ENCODE measurements around the gene SPARCL1.

DNA sequence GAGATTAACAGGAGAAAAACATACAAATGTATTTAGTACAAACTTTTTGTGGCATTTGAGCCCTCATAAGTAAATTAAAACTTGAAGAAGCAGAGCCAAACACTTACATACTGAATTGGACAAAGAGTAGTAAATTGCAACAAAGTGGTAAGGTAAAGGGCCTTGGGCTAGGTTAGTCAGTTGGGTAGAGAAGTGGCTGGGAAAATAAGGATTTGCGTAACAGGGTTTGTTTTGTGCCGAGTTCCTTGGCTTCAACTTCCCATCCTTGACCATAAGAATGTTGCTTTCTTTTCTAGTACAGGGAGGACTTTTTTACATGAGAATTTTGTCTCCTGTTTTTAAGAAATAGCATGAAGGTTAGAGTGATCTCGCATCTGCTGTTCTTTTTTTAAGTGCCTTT is 45.8 kb upstream of the SPARCL1 start:
- TF ChIP-seq, protein P1, sequence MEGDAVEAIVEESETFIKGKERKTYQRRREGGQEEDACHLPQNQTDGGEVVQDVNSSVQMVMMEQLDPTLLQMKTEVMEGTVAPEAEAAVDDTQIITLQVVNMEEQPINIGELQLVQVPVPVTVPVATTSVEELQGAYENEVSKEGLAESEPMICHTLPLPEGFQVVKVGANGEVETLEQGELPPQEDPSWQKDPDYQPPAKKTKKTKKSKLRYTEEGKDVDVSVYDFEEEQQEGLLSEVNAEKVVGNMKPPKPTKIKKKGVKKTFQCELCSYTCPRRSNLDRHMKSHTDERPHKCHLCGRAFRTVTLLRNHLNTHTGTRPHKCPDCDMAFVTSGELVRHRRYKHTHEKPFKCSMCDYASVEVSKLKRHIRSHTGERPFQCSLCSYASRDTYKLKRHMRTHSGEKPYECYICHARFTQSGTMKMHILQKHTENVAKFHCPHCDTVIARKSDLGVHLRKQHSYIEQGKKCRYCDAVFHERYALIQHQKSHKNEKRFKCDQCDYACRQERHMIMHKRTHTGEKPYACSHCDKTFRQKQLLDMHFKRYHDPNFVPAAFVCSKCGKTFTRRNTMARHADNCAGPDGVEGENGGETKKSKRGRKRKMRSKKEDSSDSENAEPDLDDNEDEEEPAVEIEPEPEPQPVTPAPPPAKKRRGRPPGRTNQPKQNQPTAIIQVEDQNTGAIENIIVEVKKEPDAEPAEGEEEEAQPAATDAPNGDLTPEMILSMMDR (IDR thresholded peaks at IDR 0.05 in 4 of 5, conservative IDR thresholded peaks at IDR 0.05 in 1 of 5) = no peak
- no peak for TF ChIP-seq POLR2A (IDR thresholded peaks at IDR 0.05)
